Erythroblast (primary cell): ENCODE measurements around the gene MYO1H.
"Not testable (repeated sequence)": the region's sequence is repeated elsewhere in the genome, so short reads cannot be mapped to it uniquely, and the experiment has no call there.

Experiments used
- GATA1 ChIP-seq: IDR thresholded peaks from 2 replicates; pipeline ENCODE4 v1.6.1; 2011; ENCODE audit warnings: low read depth, mild to moderate bottlenecking, control low read depth, low read length, moderate library complexity
- POLR2A ChIP-seq: IDR thresholded peaks from 2 replicates; pipeline ENCODE4 v1.6.1; 2011; ENCODE audit warnings: mild to moderate bottlenecking, low read length

DNA sequence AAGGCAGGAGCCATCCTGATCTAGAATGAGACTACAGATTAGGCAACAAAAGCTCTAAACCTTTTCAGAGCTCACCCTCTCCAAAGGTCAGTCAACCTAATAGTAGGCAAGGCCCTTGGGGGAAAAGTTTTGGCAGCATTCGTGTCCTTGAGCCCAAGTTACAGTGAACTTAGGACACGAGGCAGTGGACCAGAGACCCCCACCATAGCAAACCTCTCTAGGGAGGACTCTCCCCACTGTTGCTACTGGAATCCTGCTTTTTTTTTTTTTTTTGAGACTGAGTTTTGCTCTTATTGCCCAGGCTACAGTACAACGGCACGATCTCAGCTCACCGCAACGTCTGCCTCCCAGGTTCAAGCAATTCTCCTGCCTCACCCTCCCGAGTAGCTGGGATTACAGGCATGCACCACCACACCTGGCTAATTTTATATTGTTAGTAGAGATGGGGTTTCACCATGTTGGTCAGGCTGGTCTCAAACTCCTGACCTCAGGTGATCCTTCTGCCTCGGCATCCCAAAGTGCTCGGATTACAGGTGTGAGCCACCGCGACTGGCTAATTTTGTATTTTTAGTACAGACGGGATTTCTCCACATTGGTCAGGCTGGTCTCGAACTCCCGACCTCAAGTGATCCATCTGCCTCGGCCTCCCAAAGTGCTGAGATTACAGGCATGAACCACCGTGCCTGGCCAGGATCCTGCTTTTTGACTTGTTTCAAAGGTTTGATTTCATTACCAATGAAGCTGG lies 126.0 kb downstream of the MYO1H start:
- TF ChIP-seq POLR2A, GATA1: not testable (repeated sequence)
